22Rv1 (cell line): ENCODE measurements around the gene MAPT.

Source experiments
- CTCF ChIP-seq: fragments of 450-650 bp; IDR thresholded peaks from 2 replicates; pipeline ENCODE4 v1.5.1; 2017; ENCODE audit warnings: mild to moderate bottlenecking
- ZFX ChIP-seq: fragments of 450-650 bp; IDR thresholded peaks from 2 replicates; pipeline ENCODE4 v1.6.1; 2017; ENCODE audit warnings: antibody characterized with exemption, borderline replicate concordance

- TF ChIP-seq CTCF (no peak), ZFX (no peak)
These were observed 42.9 kb upstream of the MAPT start for GRCh38 chr17:45851464-45851863.
